ENCODE results near the gene DDX59.

The DDX59 gene

GRCh38 chr1:200706111-200706814, 36.6 kb upstream of the DDX59 start:
- TF ChIP-seq, protein P1, sequence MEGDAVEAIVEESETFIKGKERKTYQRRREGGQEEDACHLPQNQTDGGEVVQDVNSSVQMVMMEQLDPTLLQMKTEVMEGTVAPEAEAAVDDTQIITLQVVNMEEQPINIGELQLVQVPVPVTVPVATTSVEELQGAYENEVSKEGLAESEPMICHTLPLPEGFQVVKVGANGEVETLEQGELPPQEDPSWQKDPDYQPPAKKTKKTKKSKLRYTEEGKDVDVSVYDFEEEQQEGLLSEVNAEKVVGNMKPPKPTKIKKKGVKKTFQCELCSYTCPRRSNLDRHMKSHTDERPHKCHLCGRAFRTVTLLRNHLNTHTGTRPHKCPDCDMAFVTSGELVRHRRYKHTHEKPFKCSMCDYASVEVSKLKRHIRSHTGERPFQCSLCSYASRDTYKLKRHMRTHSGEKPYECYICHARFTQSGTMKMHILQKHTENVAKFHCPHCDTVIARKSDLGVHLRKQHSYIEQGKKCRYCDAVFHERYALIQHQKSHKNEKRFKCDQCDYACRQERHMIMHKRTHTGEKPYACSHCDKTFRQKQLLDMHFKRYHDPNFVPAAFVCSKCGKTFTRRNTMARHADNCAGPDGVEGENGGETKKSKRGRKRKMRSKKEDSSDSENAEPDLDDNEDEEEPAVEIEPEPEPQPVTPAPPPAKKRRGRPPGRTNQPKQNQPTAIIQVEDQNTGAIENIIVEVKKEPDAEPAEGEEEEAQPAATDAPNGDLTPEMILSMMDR (conservative IDR thresholded peaks at IDR 0.05; ENCODE audit: low read depth, low read length): no peak
- no peak overlapping the region for H3K4me3 ChIP-seq (ENCODE audit: low read length)
- no peak for DNase-seq (ENCODE audit: low read depth)

DNA sequence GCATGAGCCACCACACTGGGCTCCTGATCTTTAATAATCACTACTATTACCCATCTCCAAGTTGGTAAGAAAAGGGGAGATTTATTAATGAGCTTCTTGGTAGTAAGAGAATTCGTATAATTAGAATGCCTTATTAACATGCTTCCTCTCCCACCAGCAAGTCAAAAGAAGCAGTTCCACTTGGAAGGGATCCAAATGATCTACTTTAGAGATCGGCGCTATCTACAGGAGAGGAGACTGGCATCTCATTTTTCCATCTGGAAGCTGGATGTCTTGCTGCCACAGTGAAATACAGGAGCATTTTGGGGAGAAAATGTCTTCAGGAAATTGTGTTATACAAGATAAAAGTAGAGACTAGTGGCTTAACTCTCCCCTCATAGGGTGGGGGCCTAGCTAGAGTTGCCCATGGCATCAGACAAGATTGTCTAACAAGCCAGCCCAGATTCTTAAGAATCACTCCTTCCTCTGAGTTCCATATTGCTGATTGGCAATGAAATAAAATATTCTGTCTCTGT, 35.3 kb upstream of the DDX59 start:
- H3K4me3 ChIP-seq (ENCODE audit: low read length): no peak overlapping the region
- no peak for DNase-seq (ENCODE audit: low read depth)
- TF ChIP-seq, protein P1 (conservative IDR thresholded peaks at IDR 0.05; ENCODE audit: low read depth, low read length): no peak

GRCh38 chr1:200699871-200700270, 30.2 kb upstream of the DDX59 start:
- TF ChIP-seq, protein P1 (conservative IDR thresholded peaks at IDR 0.05; ENCODE audit: low read depth, low read length): no peak
- no peak overlapping the region for H3K4me3 ChIP-seq (ENCODE audit: low read length)
- DNase-seq (ENCODE audit: low read depth): peak; percentile 44

GRCh38 chr1:200694738-200695137, 25.0 kb upstream of the DDX59 start:
- no peak for DNase-seq (ENCODE audit: low read depth)
- H3K4me3 ChIP-seq (ENCODE audit: low read length): no peak overlapping the region
- TF ChIP-seq, protein P1 (conservative IDR thresholded peaks at IDR 0.05; ENCODE audit: low read depth, low read length): no peak

GRCh38 chr1:200693327-200693726, 23.6 kb upstream of the DDX59 start:
- DNase-seq (ENCODE audit: low read depth): no peak
- TF ChIP-seq, protein P1 (conservative IDR thresholded peaks at IDR 0.05; ENCODE audit: low read depth, low read length): no peak
- H3K4me3 ChIP-seq (ENCODE audit: low read length): no peak overlapping the region

DNA sequence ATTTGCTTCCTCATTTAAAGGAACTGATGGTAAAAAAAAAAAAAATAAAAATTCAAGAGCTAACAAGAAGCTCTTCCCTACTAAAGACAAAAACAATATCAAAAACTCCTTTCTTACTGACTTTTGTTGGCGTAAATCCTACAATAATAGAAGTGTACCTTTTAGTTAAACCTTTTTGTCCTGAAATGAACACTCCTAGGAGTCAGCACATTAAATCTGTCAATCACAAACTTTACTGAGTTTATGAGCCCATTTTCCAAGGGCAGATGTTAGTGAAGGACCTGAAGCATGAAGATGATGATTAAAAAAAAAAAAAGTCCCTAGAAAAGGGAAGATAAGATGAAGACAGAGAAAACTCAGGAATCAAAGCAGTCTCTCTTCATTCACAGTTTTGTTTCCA, 22.6 kb upstream of the DDX59 start:
- H3K4me3 ChIP-seq (ENCODE audit: low read length): no peak overlapping the region
- TF ChIP-seq, protein P1 (conservative IDR thresholded peaks at IDR 0.05; ENCODE audit: low read depth, low read length): no peak
- DNase-seq (ENCODE audit: low read depth): no peak

DNA sequence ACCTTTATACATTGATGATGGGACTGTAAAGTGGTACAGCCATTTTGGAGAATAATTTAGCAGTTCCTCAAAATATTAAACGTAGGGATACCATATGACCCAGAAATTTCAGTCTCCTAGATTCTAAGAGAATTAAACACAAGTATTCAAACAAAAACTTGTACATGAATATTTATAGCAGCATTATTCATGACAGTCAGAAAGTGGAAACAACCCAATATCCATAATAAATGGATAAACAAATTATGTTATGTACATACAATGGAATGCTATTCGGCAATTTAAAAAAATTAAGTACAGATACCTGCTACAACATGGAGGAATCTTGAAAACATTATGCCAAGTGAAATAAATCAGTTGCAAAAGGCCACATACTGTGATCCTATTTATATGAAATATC, 16.9 kb upstream of the DDX59 start:
- no peak overlapping the region for H3K4me3 ChIP-seq (ENCODE audit: low read length)
- DNase-seq (ENCODE audit: low read depth): no peak
- TF ChIP-seq, protein P1 (conservative IDR thresholded peaks at IDR 0.05; ENCODE audit: low read depth, low read length): no peak

Measured in retinal pigment epithelial cell (primary cell).